IMR-90 (cell line): Measurements from ENCODE around the gene TMEM101. TPM values are rescaled to one million over a fixed set of nuclear protein-coding genes. Genes with fewer than 3 reads are reported as not detected.

ENCODE experiments used
- ATAC-seq: fragments of 200-7000 bp; cut with Tn5 transposase; 2 replicates; pipeline ENCODE4 v1.9.1; 2020; ENCODE audit warnings: low read depth, mild to moderate bottlenecking, moderate library complexity
- BruUV-seq: library from RNA; stranded (reverse); fragments of 400-500 nt; replicated peaks from 2 replicates; lab custom pipeline; 2021; lab: Mats Ljungman, UMichigan
- CTCF ChIA-PET: fragments of 300-600 bp; formaldehyde crosslinking; extraction: SDS; loops from one replicate; lab custom pipeline; 2021; ENCODE audit warnings: antibody characterized with exemption; lab: Yijun Ruan, JAX
- POLR2A ChIA-PET: fragments of 300-600 bp; sonication (Branson Sonifier 250); formaldehyde crosslinking; loops from one replicate; lab custom pipeline; 2022; ENCODE audit warnings: antibody characterized with exemption; ENCODE audit not compliant: unreplicated experiment; lab: Charles Lee
- DNase-seq: peaks from one replicate; pipeline ENCODE4 v3.0.0; 2013
- H2AFZ ChIP-seq: replicated peaks from 2 replicates; pipeline ENCODE3; 2013; ENCODE audit warnings: low read length, mild to moderate bottlenecking; ENCODE audit not compliant: poor library complexity
- H2AK5ac ChIP-seq: 2 replicates; pipeline ENCODE4 v1.6.1; 2013; ENCODE audit warnings: low read depth, low read length, inconsistent platforms
- H2AK9ac ChIP-seq: replicated peaks from 2 replicates; pipeline ENCODE3; 2013; ENCODE audit warnings: mild to moderate bottlenecking, low read depth, low read length, moderate library complexity; ENCODE audit not compliant: poor library complexity
- H2BK120ac ChIP-seq: 2 replicates; pipeline ENCODE4 v1.6.1; 2013; ENCODE audit warnings: low read depth, low read length, inconsistent platforms
- H2BK15ac ChIP-seq: 3 replicates; pipeline ENCODE4 v1.6.1; 2013; ENCODE audit warnings: low read depth, low read length, inconsistent platforms
- H2BK20ac ChIP-seq: 2 replicates; pipeline ENCODE4 v1.6.1; 2013; ENCODE audit warnings: low read depth, mild to moderate bottlenecking, inconsistent platforms, low read length, moderate library complexity
- H2BK5ac ChIP-seq: 2 replicates; pipeline ENCODE4 v1.6.1; 2013; ENCODE audit warnings: mild to moderate bottlenecking, low read depth, low read length, inconsistent platforms; ENCODE audit not compliant: poor library complexity, severe bottlenecking
- H3K14ac ChIP-seq: replicated peaks from 2 replicates; pipeline ENCODE4 v1.6.1; 2013; ENCODE audit warnings: low read depth, low read length, inconsistent platforms
- H3K18ac ChIP-seq: 2 replicates; pipeline ENCODE4 v1.6.1; 2013; ENCODE audit warnings: low read depth, low read length, control low read depth
- H3K23ac ChIP-seq: 2 replicates; pipeline ENCODE4 v1.6.1; 2013; ENCODE audit warnings: low read depth, low read length, inconsistent platforms
- H3K27ac ChIP-seq: 2 replicates; pipeline ENCODE4 v1.5.1; 2013; ENCODE audit warnings: mild to moderate bottlenecking, control low read depth, low read length; ENCODE audit not compliant: insufficient read depth
- H3K27me3 ChIP-seq: 2 replicates; pipeline ENCODE4 v1.6.1; 2013; ENCODE audit warnings: low read length; ENCODE audit not compliant: control insufficient read depth, insufficient read depth
- H3K36me3 ChIP-seq: 2 replicates; pipeline ENCODE4 v1.6.1; 2013; ENCODE audit warnings: low read length, mixed read lengths; ENCODE audit not compliant: control insufficient read depth, insufficient read depth
- H3K4ac ChIP-seq: 2 replicates; pipeline ENCODE4 v1.6.1; 2013; ENCODE audit warnings: low read depth, low read length, inconsistent platforms
- H3K4me1 ChIP-seq: 2 replicates; pipeline ENCODE4 v1.6.1; 2013; ENCODE audit warnings: low read length, mixed read lengths; ENCODE audit not compliant: control insufficient read depth, insufficient read depth
- H3K4me2 ChIP-seq: 2 replicates; pipeline ENCODE4 v1.6.1; 2013; ENCODE audit warnings: low read depth, mild to moderate bottlenecking, control low read depth, low read length, moderate library complexity
- H3K4me3 ChIP-seq: 2 replicates; pipeline ENCODE4 v1.5.1; 2013; ENCODE audit warnings: low read depth, mild to moderate bottlenecking, control low read depth, low read length, moderate library complexity; ENCODE audit not compliant: insufficient read depth
- H3K56ac ChIP-seq: 2 replicates; pipeline ENCODE4 v1.6.1; 2013; ENCODE audit warnings: low read length, inconsistent platforms; ENCODE audit not compliant: insufficient read depth; ENCODE audit errors: extremely low read depth
- H3K79me1 ChIP-seq, 2 experiments: 2 replicates each; pipeline ENCODE4 v1.6.1; 2013; ENCODE audit warnings: low read length in 2 of 2, inconsistent platforms in 1 of 2, low read depth in 1 of 2
- H3K9ac ChIP-seq: 2 replicates; pipeline ENCODE4 v1.6.1; 2013; ENCODE audit warnings: low read depth, low read length, control low read depth
- H3K9me1 ChIP-seq: 2 replicates; pipeline ENCODE4 v1.6.1; 2013; ENCODE audit warnings: low read length, inconsistent platforms; ENCODE audit not compliant: insufficient read depth
- H3K9me3 ChIP-seq: 2 replicates; pipeline ENCODE4 v1.6.1; 2013; ENCODE audit warnings: low read length; ENCODE audit not compliant: control insufficient read depth, insufficient read depth
- H4K20me1 ChIP-seq: 2 replicates; pipeline ENCODE4 v1.6.1; 2013; ENCODE audit warnings: low read length, inconsistent platforms; ENCODE audit not compliant: insufficient read depth
- H4K5ac ChIP-seq: 2 replicates; pipeline ENCODE4 v1.6.1; 2013; ENCODE audit warnings: mild to moderate bottlenecking, low read depth, low read length, control low read depth
- H4K8ac ChIP-seq, 2 experiments: 2 replicates each; pipeline ENCODE4 v1.6.1; 2013; ENCODE audit warnings: low read depth in 2 of 2, low read length in 2 of 2, control low read depth in 1 of 2, inconsistent platforms in 1 of 2
- H4K91ac ChIP-seq: 2 replicates; pipeline ENCODE4 v1.6.1; 2013; ENCODE audit warnings: low read depth, low read length, inconsistent platforms; ENCODE audit not compliant: insufficient read depth
- BHLHE40 ChIP-seq: fragments of 150-350 bp; IDR thresholded peaks from 2 replicates; pipeline ENCODE4 v1.6.1; 2016; ENCODE audit warnings: mild to moderate bottlenecking, low read depth, low read length
- CEBPB ChIP-seq: IDR thresholded peaks from 2 replicates; pipeline ENCODE4 v1.6.1; 2012; ENCODE audit warnings: low read depth, low read length, improper control_type of control experiment
- CHD1 ChIP-seq: IDR thresholded peaks from 2 replicates; pipeline ENCODE4 v1.6.1; 2012; ENCODE audit warnings: low read depth, low read length, improper control_type of control experiment
- FOS ChIP-seq: fragments of 150-350 bp; IDR thresholded peaks from 2 replicates; pipeline ENCODE4 v1.6.1; 2016; ENCODE audit warnings: low read depth, low read length
- MAFK ChIP-seq: IDR thresholded peaks from 2 replicates; pipeline ENCODE4 v1.6.1; 2012; ENCODE audit warnings: low read depth, low read length, improper control_type of control experiment
- MAZ ChIP-seq: IDR thresholded peaks from 2 replicates; pipeline ENCODE4 v1.6.1; 2012; ENCODE audit warnings: low read depth, mild to moderate bottlenecking, low read length, improper control_type of control experiment, moderate library complexity, borderline replicate concordance
- MXI1 ChIP-seq: IDR thresholded peaks from 2 replicates; pipeline ENCODE4 v1.6.1; 2012; ENCODE audit warnings: low read depth, mild to moderate bottlenecking, low read length, moderate library complexity, borderline replicate concordance
- NFE2L2 ChIP-seq: fragments of 150-350 bp; IDR thresholded peaks from 2 replicates; pipeline ENCODE4 v1.6.1; 2016; ENCODE audit warnings: low read depth, mild to moderate bottlenecking, low read length
- RAD21 ChIP-seq: IDR thresholded peaks from 2 replicates; pipeline ENCODE4 v1.6.1; 2012; ENCODE audit warnings: low read length, improper control_type of control experiment
- RCOR1 ChIP-seq: IDR thresholded peaks from 2 replicates; pipeline ENCODE4 v1.6.1; 2012; ENCODE audit warnings: mild to moderate bottlenecking, low read length, improper control_type of control experiment; ENCODE audit not compliant: insufficient replicate concordance
- RFX5 ChIP-seq: IDR thresholded peaks from 2 replicates; pipeline ENCODE4 v1.8.0; 2012; ENCODE audit warnings: low read depth, mild to moderate bottlenecking, low read length, moderate library complexity
- SMC3 ChIP-seq: fragments of 150-350 bp; IDR thresholded peaks from 2 replicates; pipeline ENCODE4 v1.6.1; 2016; ENCODE audit warnings: low read depth, mild to moderate bottlenecking, antibody characterized with exemption, low read length, moderate library complexity
- WGBS, 2 experiments: methylation state at CpG; one replicate each; pipeline versions ENCODE4 v1.1.5 to v1.1.7; 2013; ENCODE audit warnings: missing lambda C conversion rate in 2 of 2; ENCODE audit not compliant: insufficient read length in 1 of 2; ENCODE audit errors: extremely low coverage in 2 of 2; 5-methylcytosine and 5-hydroxymethylcytosine counted together
- dilution Hi-C: fragments of 300-500 bp; cut with HindIII; formaldehyde crosslinking; loops from one replicate; pipeline ENCODE4 v1.14.3; 2018; ENCODE audit warnings: low sequenced_read_pairs; ENCODE audit not compliant: unreplicated experiment
- in situ Hi-C: fragments of 300-500 bp; cut with MboI; formaldehyde crosslinking; loops from 3 replicates; pipeline ENCODE4 v1.14.3; 2019; ENCODE audit warnings: low sequenced_read_pairs, inconsistent platforms, mixed read lengths
- intact Hi-C: fragments of 100-400 bp; cut with micrococcal nuclease; formaldehyde crosslinking; loops from 2 replicates; pipeline ENCODE4 v1.10.0; 2022
- polyA plus RNA-seq, 3 experiments: library from polyadenylated mRNA; depleted of rRNA; stranded (reverse); fragments of >200 nt; gene quantifications; 2 replicates each; pipeline ENCODE4 v1.2.3, GENCODE V29; 2012; ENCODE audit warnings: low replicate concordance in 1 of 3
- total RNA-seq: library from RNA; depleted of rRNA; stranded (reverse); fragments of >200 nt; gene quantifications from 2 replicates; pipeline ENCODE4 v1.2.3, GENCODE V29; 2012
- TF ChIP-seq, protein P1 (sequence below): conservative IDR thresholded peaks from 2 replicates; pipeline ENCODE4 v1.5.1; 2012; ENCODE audit warnings: mild to moderate bottlenecking, low read depth, low read length, improper control_type of control experiment
- TF ChIP-seq, protein P2 (sequence below): fragments of 150-350 bp; IDR thresholded peaks from 2 replicates; pipeline ENCODE4 v1.6.1; 2016; ENCODE audit warnings: low read depth, mild to moderate bottlenecking, low read length, moderate library complexity, borderline replicate concordance
- TF ChIP-seq, protein P3 (sequence below): fragments of 150-350 bp; IDR thresholded peaks from 2 replicates; pipeline ENCODE4 v1.6.1; 2017; ENCODE audit warnings: mild to moderate bottlenecking, antibody characterized with exemption, low read length, low read depth

Gene TMEM101
- total and polyA plus RNA-seq, 2 of the 4 experiments (the other 2 are of a cell fraction), result 30.7 to 36.6 TPM

DNA sequence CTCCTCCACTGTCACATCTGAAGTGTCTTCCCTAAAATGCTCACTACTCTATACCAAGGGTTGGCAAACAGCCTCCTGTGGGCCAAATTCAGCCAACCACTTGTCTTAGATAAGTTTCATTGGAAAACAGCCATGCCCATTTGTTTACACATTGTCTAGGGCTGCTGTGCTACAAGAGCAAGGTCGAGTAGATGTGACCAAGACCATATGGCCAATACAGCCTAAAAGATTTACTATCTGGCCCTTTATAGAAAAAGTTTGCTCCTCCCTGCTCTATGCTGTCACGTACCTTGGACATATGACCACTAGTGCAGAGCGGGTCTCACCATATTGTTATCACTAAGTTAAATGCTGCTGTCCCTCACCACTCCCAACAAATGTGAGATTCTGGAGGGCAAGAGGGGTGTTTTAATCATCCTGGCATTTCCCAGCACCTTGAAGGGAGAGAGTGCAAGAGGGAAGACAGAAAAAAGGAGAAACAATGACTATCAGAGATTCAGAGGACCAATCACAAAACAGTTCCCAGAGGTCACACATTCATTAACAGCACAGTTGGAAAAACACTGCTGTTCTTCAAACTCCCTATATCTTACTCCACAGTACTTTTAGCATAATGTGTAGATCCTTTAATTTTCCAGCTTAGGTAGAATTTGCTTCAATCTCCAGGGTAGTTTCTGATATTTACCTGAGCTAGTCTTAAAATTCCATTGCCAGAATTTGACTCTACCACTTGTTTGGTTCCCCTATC, 38.5 kb upstream of the TMEM101 start:
- in situ Hi-C loops, result no loop called here
- WGBS, 2 experiments, result 0% methylated on average over 1 of the region's 3 CpGs; no CpG with 5 or more reads in 1 of the 2 experiments
- Histone ChIP-seq H2AK9ac (no peak overlapping the region), H4K20me1 (peaks cover 60% of the 10 kb centered on the region), H3K79me1 (peaks cover 32 to 62% of the 10 kb centered on the region in 2 experiments), H2BK5ac (no peak overlapping the region), H3K4me2 (no peak overlapping the region), H3K56ac (no peak overlapping the region), H2BK15ac (no peak overlapping the region), H2AK5ac (no peak overlapping the region), H3K27ac (no peak overlapping the region), H3K4ac (no peak overlapping the region), H4K8ac (no peak overlapping the region), H3K18ac (no peak overlapping the region), H3K9me3 (no peaks in the 10 kb centered on the region), H2BK120ac (no peak overlapping the region), H3K9me1 (peaks cover 7% of the 10 kb centered on the region), H4K91ac (no peak overlapping the region), H3K23ac (no peak overlapping the region), H2AFZ (no peak overlapping the region), H3K27me3 (no peaks in the 10 kb centered on the region), H3K4me3 (no peak overlapping the region), H3K36me3 (peaks cover 51% of the 10 kb centered on the region), H3K14ac (no peak overlapping the region), H4K5ac (no peak overlapping the region), H2BK20ac (no peak overlapping the region), H3K9ac (no peak overlapping the region), H3K4me1 (peaks cover 2% of the 10 kb centered on the region; the same call in 1 of the 2 replicates)
- intact Hi-C loops, result no loop called here
- no peak for DNase-seq
- ChIA-PET CTCF (no interaction called here), POLR2A (no interaction called here)
- BruUV-seq, result no TSS peak
- dilution Hi-C loops, result no loop called here
- no peak for ATAC-seq
- TF ChIP-seq, protein P1, sequence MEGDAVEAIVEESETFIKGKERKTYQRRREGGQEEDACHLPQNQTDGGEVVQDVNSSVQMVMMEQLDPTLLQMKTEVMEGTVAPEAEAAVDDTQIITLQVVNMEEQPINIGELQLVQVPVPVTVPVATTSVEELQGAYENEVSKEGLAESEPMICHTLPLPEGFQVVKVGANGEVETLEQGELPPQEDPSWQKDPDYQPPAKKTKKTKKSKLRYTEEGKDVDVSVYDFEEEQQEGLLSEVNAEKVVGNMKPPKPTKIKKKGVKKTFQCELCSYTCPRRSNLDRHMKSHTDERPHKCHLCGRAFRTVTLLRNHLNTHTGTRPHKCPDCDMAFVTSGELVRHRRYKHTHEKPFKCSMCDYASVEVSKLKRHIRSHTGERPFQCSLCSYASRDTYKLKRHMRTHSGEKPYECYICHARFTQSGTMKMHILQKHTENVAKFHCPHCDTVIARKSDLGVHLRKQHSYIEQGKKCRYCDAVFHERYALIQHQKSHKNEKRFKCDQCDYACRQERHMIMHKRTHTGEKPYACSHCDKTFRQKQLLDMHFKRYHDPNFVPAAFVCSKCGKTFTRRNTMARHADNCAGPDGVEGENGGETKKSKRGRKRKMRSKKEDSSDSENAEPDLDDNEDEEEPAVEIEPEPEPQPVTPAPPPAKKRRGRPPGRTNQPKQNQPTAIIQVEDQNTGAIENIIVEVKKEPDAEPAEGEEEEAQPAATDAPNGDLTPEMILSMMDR, result no peak
- TF ChIP-seq SMC3, result no peak
- no peak for TF ChIP-seq MXI1
- no peak for TF ChIP-seq RFX5
- no peak for TF ChIP-seq FOS
- TF ChIP-seq NFE2L2, result no peak
- no peak for TF ChIP-seq RAD21
- TF ChIP-seq, protein P2, sequence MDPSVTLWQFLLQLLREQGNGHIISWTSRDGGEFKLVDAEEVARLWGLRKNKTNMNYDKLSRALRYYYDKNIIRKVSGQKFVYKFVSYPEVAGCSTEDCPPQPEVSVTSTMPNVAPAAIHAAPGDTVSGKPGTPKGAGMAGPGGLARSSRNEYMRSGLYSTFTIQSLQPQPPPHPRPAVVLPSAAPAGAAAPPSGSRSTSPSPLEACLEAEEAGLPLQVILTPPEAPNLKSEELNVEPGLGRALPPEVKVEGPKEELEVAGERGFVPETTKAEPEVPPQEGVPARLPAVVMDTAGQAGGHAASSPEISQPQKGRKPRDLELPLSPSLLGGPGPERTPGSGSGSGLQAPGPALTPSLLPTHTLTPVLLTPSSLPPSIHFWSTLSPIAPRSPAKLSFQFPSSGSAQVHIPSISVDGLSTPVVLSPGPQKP, result no peak
- TF ChIP-seq, protein P3, sequence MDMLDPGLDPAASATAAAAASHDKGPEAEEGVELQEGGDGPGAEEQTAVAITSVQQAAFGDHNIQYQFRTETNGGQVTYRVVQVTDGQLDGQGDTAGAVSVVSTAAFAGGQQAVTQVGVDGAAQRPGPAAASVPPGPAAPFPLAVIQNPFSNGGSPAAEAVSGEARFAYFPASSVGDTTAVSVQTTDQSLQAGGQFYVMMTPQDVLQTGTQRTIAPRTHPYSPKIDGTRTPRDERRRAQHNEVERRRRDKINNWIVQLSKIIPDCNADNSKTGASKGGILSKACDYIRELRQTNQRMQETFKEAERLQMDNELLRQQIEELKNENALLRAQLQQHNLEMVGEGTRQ, result no peak
- TF ChIP-seq BHLHE40, result no peak
- no peak for TF ChIP-seq CEBPB
- no peak for TF ChIP-seq CHD1
- no peak for TF ChIP-seq MAZ
- TF ChIP-seq MAFK, result no peak
- no peak for TF ChIP-seq RCOR1
